ENCODE measurements around the gene SCYL1.

Gene SCYL1

DNA sequence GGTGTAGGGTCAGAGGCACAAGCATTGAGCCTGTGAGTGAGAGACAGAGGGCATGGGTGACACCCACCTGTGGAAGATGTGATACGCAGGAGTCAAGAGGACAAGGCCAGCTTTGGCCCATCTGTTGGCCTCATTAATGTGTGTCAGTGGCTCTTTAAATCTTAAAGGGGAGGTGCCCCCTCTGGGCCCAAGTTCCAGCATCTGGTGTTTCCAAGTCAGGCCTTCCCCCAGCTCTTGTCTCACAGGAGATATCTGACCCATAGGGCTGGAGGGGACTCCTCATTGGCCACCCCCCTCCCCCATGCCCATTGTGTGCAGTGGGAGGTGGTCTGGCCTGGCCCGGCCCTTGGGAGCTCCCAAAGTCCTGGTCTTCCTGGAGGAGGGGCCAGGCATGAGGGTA, 61.8 kb downstream of the SCYL1 start:
- no peak for DNase-seq

Measured in activated CD8-positive, alpha-beta memory T cell treated with anti-CD3 and anti-CD28 coated beads, Interleukin-2, amount 50 U/mL, for 48 hours (primary cell).